Mucosa of gallbladder (tissue), 1 donor: ENCODE measurements around the gene THSD4. TPM values are rescaled to one million over a fixed set of nuclear protein-coding genes. Genes with fewer than 3 reads are reported as not detected.
"Not testable (repeated sequence)": the region's sequence is repeated elsewhere in the genome, so short reads cannot be mapped to it uniquely, and the experiment has no call there.

Experiments used
- DNase-seq: peaks from one replicate; pipeline ENCODE4 v3.0.0-alpha.2; 2020; ENCODE audit warnings: low spot score
- total RNA-seq: library from RNA; stranded (reverse); gene quantifications from one replicate; pipeline ENCODE4 v1.2.1, GENCODE V29; 2021
- donor health status: DM: no; HTN: no; CAD: no.

The THSD4 gene
- total RNA-seq, 1 donor from 2014 or later, result 71.2 TPM

GRCh38 chr15:71715914-71716313, 600.6 kb downstream of the THSD4 start:
- no peak for DNase-seq

GRCh38 chr15:71716990-71717389, 601.7 kb downstream of the THSD4 start:
- DNase-seq, result no peak

- no peak for DNase-seq
Measured at GRCh38 chr15:71718116-71718910, 603.0 kb downstream of the THSD4 start.

DNA sequence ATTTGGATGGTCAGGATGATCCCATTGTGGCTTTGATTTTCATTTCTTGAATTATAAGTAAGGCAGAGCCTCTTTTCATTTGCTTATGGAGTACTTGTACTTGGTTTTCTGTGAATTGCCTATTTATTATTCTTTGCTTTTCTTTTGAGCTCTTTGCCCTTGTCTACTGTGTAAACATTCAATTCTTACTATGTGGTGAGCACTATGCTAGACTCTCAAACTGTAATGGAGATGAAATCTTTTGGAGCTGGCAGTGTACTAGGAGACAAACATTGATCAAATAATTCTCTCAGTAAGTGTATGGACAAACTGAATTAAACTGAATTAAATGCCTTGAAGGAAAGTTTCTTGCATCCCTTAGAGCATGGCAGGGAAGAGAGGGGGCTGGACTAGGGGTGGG, 608.1 kb downstream of the THSD4 start:
- no peak for DNase-seq

GRCh38 chr15:71725207-71725955, 610.1 kb downstream of the THSD4 start:
- not testable (repeated sequence) for DNase-seq

DNA sequence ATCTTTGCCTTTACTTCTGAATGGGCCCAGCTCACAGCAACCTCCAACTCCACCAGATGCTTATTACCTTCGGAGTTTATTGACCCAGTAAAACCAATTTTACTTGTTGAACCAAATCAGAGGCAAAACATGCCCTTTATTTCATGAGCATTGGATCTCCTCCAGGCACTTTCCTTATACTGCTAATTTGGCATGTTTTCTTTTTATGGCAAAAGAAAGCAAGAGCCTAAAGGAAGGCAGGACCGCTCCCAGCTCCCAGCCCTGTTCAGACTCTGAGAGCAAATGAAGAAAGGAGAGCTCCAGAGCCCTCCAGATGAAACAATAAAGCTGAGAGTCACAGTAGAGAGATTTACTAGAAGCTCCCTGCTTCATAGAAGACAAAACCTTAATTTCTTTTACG, 613.6 kb downstream of the THSD4 start:
- no peak for DNase-seq

DNA sequence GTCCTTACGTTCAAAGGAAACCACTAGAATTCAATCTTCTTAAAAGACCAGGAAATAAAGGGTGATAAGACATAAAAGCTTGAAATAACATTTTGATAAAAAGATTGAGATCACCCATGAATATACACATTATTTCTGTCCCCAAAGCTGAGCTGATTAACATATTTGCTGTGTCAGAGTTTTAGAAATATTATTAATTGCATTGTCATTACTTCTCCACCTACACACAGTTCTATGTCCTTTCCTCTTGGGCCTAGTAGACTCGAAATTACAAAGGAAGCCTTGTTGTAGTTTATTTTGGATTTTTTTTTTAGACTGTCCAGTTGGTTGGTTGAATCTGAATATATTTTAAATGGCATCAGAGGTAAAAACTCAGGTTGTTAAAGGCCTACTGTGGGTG, 614.0 kb downstream of the THSD4 start:
- no peak for DNase-seq

DNA sequence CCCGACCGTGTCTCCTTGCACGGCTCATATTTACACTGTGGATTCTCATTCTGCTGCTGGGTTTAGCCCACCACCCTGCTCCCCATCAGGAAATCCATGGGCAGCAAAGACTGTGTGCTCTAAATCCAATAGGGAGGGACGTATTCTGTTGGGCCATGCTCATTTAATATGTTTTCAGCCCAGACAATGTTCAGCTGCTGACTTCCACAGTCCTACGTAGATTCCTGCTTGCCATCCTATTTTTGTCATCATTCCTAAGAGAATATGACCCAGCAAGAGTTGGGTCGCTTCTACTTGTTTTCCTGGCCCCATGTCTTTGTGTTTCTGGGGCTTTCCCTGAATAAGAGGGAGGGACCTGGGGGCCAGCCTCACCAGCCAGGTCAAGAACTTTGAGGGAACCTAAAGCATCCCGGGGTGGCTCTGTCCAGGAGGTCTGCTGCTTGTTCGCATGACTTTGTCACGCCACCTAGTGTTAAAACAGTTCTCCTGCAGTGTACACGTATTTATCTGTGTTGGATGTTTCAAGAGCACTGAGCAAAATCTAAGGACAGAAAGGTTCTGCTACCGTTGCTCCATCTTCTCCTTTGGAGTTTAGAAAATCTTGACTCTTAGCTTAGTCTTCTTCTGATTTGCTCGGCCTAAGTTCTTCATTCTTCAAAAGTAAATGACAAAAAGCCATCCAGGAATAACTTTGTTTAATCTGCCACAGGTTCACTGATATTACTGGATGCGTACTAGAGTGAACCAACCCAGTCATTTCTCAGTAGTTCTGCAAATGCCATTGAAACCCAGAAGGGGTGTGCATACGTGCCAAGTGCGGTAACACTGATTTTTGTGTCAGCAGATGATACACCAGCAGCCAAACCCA, 615.2 kb downstream of the THSD4 start:
- DNase-seq, result peak; percentile 64

DNA sequence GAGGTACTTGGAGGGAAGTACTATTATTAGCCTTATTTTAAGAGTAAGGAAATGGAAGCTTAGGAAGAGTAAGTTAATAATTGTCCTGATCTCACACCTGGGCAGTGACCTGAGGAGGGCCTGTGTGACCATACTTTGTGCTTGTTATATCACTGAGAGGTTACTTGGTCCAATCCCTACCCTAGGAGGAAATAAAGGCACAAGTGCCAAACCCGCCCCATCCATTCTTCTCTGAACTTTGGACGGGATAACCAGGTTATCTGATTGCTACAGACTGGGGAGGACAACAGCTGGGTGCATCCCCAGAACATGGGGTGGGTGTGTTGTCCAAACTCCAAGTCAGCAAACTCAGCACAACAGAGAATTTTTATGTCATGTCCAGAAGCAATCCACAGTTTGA, 617.4 kb downstream of the THSD4 start:
- peak; percentile 84 for DNase-seq

DNA sequence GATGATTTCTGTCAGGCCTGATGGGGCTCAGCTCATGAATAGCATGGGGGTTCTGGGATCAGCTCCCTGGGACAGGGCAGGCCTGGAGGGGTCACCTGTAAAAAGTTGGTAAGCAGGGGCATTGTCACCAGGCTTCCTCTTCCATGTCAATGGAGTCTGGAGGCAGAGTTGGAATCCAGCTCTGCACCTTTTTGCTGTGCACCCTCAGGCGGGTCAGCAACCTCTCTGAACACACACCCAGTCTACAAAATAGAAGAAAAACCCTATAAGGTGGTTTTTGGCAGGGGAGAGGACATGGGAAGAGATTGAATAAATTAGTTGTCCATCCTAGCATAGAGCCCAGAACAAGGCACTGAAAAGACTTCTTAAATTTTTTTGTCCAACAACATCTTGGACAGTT, 617.9 kb downstream of the THSD4 start:
- no peak for DNase-seq

- no peak for DNase-seq
Measured at GRCh38 chr15:71734709-71735384, 619.6 kb downstream of the THSD4 start.

- DNase-seq, result no peak
Measured at GRCh38 chr15:71735385-71735757, 620.1 kb downstream of the THSD4 start.

- no peak for DNase-seq
Measured at GRCh38 chr15:71736286-71736947, 621.1 kb downstream of the THSD4 start.

GRCh38 chr15:71737761-71738160, 622.5 kb downstream of the THSD4 start:
- DNase-seq, result no peak

DNA sequence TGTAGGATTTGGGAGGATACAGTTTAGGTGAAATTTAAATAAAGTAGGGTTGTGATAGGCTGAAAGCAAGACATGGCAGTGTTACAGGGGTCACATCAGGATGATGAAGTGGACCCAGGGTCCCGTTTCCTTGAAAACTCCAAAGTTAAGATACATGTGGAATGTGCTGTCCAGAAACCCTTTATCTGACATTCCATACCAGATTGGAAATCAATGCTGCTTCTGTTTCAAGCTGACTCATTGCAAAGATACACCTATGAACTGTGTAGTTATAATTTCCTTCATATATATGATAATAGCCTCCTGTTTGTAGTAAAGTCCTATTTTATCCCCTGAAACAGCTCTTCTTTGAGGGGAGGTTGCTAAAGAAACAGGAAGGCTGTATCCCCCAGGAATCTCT, 624.1 kb downstream of the THSD4 start:
- DNase-seq, result no peak

DNA sequence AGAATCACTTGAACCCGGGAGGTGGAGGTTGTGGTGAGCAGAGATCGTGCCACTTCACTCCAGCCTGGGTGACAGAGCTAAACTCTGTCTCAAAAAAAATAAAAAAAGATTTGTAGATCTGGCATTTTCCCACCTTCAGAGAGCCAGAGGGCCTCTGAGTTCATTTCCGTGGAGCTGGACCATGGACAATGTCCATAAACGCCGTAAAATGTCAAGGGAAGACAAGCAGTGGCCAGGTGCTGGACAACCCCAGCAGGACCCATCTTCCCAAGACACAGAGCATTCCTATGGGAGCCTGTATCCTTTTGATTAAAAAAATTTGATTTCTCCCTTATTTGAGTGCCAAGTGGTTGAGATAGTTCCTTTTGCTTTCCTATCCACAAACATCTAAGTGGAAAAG, 627.7 kb downstream of the THSD4 start:
- no peak for DNase-seq

GRCh38 chr15:71743861-71744382, 628.7 kb downstream of the THSD4 start:
- peak; percentile 51 for DNase-seq

DNA sequence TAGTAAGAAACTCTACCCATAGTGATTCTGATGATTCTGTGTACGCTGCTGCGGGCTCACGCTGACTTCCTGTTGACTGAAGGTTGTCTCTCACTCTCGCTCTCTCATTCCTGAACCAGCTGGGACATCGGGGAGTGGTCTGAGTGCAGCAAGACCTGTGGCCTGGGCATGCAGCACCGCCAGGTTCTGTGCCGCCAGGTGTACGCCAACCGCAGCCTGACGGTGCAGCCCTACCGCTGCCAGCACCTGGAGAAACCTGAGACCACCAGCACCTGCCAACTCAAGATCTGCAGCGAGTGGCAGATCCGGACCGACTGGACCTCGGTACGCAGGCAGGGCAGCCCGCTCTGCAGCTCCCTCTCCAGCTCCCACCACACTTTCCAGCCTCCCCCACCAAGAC, 631.4 kb downstream of the THSD4 start:
- no peak for DNase-seq

- no peak for DNase-seq
Measured at GRCh38 chr15:71747128-71748083, 632.1 kb downstream of the THSD4 start.

DNA sequence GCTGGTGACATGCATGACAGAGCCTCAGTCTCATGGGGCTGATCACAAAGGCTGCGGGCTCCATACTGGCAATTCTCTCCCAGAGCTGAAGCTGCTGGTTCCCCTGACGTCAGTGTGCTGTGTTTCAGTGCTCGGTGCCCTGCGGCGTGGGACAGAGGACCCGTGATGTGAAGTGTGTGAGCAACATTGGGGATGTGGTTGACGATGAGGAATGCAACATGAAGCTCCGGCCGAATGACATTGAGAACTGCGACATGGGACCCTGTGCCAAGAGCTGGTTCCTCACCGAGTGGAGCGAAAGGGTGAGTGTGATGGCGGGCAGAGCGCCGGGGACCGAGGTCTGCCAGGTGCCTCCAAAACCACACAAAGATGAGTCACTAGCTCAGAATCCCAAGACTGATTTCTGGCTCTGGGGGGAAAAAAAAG, 633.0 kb downstream of the THSD4 start:
- DNase-seq, result no peak
